HL-60 (cell line): ENCODE results near the gene SCYL2.
"Not testable (repeated sequence)": the region's sequence is repeated elsewhere in the genome, so short reads cannot be mapped to it uniquely, and the experiment has no call there.

ENCODE experiments used
- DNase-seq, 2 experiments: peaks; one replicate each; pipeline ENCODE4 v3.0.0-alpha.2; 2010 to 2020; ENCODE audit warnings: low read depth in 1 of 2, low spot score in 1 of 2
- H3K27ac ChIP-seq: fragments of 250-450 bp; sonication (Bioruptor Pico); replicated peaks from 2 replicates; pipeline ENCODE4 v1.5.1; 2020; ENCODE audit warnings: mild to moderate bottlenecking, moderate library complexity
- H3K27me3 ChIP-seq: fragments of 250-450 bp; sonication (Bioruptor Pico); 2 replicates; pipeline ENCODE4 v1.5.1; 2021; ENCODE audit warnings: mild to moderate bottlenecking, moderate library complexity; ENCODE audit not compliant: insufficient read depth, poor library complexity, severe bottlenecking
- H3K4me3 ChIP-seq: replicated peaks from 2 replicates; pipeline ENCODE4 v1.5.1; 2011; ENCODE audit warnings: mild to moderate bottlenecking, control low read depth, low read length; ENCODE audit not compliant: insufficient read depth
- GABPA ChIP-seq: IDR thresholded peaks from 2 replicates; pipeline ENCODE4 v1.6.1; 2012; ENCODE audit warnings: low read depth
- POLR2AphosphoS5 ChIP-seq: IDR thresholded peaks from 2 replicates; pipeline ENCODE4 v1.6.1; 2012; ENCODE audit warnings: low read depth
- SPI1 ChIP-seq: IDR thresholded peaks from 2 replicates; pipeline ENCODE4 v1.6.1; 2012; ENCODE audit warnings: low read depth, mild to moderate bottlenecking, borderline replicate concordance
- TF ChIP-seq, protein P1 (sequence below): IDR thresholded peaks from 2 replicates; pipeline ENCODE4 v1.6.1; 2012; ENCODE audit warnings: low read depth; ENCODE audit not compliant: insufficient replicate concordance
- TF ChIP-seq, protein P2 (sequence below): IDR thresholded peaks from one replicate; pipeline ENCODE4 v1.5.1; 2011; ENCODE audit warnings: low read length, control low read depth, inconsistent platforms; ENCODE audit not compliant: insufficient read depth

Gene SCYL2

DNA sequence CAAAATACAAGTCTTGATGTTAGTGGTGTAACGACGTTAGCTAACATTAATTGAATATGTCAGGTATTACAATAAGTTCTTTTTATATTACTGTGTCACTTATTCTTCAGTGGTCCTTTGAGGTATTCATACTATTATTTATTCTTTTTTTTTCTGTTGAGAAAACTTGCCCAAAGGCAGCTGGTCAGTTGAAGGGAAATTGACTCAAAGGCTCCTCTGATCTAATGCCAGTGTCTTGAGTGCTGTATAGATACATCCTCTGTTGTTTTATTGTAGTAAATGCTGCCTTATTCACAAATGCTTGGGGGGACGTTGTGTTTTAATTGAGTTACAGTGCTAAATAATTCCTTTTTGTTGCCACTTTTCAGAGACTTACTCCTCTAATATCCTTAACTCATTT, 23.0 kb downstream of the SCYL2 start:
- Histone ChIP-seq H3K4me3 (no peak overlapping the region), H3K27ac (no peak overlapping the region), H3K27me3 (no peaks in the 10 kb centered on the region)
- DNase-seq, result no peak
- no peak for TF ChIP-seq SPI1
- TF ChIP-seq, protein P1, sequence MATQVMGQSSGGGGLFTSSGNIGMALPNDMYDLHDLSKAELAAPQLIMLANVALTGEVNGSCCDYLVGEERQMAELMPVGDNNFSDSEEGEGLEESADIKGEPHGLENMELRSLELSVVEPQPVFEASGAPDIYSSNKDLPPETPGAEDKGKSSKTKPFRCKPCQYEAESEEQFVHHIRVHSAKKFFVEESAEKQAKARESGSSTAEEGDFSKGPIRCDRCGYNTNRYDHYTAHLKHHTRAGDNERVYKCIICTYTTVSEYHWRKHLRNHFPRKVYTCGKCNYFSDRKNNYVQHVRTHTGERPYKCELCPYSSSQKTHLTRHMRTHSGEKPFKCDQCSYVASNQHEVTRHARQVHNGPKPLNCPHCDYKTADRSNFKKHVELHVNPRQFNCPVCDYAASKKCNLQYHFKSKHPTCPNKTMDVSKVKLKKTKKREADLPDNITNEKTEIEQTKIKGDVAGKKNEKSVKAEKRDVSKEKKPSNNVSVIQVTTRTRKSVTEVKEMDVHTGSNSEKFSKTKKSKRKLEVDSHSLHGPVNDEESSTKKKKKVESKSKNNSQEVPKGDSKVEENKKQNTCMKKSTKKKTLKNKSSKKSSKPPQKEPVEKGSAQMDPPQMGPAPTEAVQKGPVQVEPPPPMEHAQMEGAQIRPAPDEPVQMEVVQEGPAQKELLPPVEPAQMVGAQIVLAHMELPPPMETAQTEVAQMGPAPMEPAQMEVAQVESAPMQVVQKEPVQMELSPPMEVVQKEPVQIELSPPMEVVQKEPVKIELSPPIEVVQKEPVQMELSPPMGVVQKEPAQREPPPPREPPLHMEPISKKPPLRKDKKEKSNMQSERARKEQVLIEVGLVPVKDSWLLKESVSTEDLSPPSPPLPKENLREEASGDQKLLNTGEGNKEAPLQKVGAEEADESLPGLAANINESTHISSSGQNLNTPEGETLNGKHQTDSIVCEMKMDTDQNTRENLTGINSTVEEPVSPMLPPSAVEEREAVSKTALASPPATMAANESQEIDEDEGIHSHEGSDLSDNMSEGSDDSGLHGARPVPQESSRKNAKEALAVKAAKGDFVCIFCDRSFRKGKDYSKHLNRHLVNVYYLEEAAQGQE, result no peak

DNA sequence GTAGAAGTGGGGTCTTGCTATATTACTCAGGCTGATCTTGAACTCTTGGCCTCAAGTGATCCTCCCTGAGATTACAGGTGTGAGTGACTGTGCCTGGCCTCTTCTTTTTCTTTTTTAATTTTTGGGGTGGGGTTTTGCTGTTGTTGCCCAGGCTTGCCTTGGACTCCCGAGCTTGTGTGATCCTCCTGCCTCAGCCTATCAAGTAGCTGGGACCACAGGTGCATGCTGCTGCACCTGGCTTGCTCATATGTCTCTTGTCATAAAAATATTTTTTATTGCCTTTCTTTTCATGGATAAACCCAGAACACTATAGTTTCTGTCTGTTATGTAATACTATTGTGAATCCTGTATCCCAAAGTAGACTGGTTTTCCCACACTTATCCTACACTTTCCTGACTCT, 26.0 kb downstream of the SCYL2 start:
- H3K4me3 ChIP-seq, result no peak overlapping the region
- TF ChIP-seq POLR2AphosphoS5 (no peak), GABPA (no peak), SPI1 (no peak)
- TF ChIP-seq, protein P2, sequence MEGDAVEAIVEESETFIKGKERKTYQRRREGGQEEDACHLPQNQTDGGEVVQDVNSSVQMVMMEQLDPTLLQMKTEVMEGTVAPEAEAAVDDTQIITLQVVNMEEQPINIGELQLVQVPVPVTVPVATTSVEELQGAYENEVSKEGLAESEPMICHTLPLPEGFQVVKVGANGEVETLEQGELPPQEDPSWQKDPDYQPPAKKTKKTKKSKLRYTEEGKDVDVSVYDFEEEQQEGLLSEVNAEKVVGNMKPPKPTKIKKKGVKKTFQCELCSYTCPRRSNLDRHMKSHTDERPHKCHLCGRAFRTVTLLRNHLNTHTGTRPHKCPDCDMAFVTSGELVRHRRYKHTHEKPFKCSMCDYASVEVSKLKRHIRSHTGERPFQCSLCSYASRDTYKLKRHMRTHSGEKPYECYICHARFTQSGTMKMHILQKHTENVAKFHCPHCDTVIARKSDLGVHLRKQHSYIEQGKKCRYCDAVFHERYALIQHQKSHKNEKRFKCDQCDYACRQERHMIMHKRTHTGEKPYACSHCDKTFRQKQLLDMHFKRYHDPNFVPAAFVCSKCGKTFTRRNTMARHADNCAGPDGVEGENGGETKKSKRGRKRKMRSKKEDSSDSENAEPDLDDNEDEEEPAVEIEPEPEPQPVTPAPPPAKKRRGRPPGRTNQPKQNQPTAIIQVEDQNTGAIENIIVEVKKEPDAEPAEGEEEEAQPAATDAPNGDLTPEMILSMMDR, result no peak
- TF ChIP-seq, protein P1, result no peak
- DNase-seq, result no peak

DNA sequence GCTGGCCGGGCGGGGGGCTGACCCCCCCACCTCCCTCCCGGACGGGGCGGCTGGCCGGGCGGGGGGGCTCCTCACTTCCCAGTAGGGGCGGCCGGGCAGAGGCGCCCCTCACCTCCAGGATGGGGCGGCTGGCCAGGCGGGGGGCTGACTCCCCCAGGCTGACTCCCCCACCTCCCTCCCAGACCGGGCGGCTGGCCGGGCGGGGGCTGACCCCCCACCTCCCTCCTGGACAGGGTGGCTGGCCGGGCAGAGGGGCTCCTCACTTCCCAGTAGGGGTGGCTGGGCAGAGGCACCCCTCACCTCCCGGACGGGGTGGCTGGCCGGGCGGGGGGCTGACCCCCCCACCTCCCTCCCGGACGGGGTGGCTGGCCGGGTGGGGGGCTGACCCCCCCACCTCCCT, 27.4 kb downstream of the SCYL2 start:
- H3K27ac ChIP-seq, result not testable (repeated sequence)

More for the DNA sequence above, 26.0 kb downstream of the SCYL2 start:
- Histone ChIP-seq H3K27ac (no peak overlapping the region), H3K27me3 (no peaks in the 10 kb centered on the region)

DNA sequence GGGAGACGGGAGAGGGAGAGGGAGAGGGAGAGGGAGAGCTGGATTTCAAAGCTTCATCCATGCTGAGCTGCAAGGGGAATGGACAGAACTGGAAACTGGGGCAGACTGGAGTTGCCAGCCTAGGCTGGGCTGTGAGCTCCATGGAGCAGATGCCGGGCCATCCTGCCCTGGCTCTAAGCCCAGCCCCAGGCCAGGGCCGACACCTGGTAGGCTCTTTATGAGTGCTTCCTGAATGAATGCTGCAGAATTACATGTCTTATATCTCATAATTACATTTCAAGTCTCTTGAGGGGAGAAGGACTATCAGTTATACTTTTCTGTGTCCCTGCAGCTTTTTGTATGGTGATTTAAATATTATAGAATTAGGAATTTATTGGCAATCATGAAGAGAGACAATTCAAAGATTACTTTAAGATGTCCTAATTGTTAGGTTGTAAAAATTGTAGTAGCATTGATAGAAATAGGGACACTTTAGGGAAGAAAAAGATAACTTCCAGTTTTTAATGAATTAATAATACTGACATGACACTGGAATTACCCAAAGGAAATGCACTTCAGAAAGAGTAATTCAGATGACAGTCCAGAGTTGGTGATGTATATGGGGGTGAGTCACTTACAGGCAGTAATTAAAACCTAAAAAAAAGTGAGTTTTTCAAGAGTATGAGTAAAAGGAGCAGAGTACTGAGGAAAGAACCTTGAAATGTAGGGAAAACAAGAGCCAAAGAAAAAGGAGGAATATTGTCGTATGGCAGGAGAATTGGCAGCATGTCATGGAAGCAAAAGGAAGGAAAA, 29.0 kb downstream of the SCYL2 start:
- H3K27me3 ChIP-seq, result no peaks in the 10 kb centered on the region
- no peak for DNase-seq
- no peak overlapping the region for H3K4me3 ChIP-seq
- H3K27ac ChIP-seq, result no peak overlapping the region
- TF ChIP-seq, protein P1, result no peak
- TF ChIP-seq POLR2AphosphoS5 (no peak), SPI1 (no peak)

More for the DNA sequence above, 27.4 kb downstream of the SCYL2 start:
- not testable (repeated sequence) for DNase-seq, H3K27me3 ChIP-seq, H3K4me3 ChIP-seq
